ENCODE data around the gene CEACAM7. TPM values are rescaled to one million over a fixed set of nuclear protein-coding genes. Genes with fewer than 3 reads are reported as not detected.
A peak's percentile ranks its signal among the peaks of the same experiment; 100 is the strongest.
"Not testable (repeated sequence)": the region's sequence is repeated elsewhere in the genome, so short reads cannot be mapped to it uniquely, and the experiment has no call there.

CEACAM7 gene
- not detected for total RNA-seq

GRCh38 chr19:41688098-41688497 is at the start of gene CEACAM7:
TSS of gene CEACAM7 (minus strand) at chr19:41688270. CDS start at chr19:41688165, 105 bp downstream.
- DNase-seq (ENCODE audit: low spot score in 2 of 2) (no peak), FAIRE-seq (no peak)

GRCh38 chr19:41735071-41735600 is 47.1 kb upstream of the CEACAM7 start:
- FAIRE-seq (no peak), DNase-seq (ENCODE audit: low spot score in 2 of 2) (no peak)

- DNase-seq (ENCODE audit: low spot score in 2 of 2): no peak
- FAIRE-seq: no peak
Measured at GRCh38 chr19:41734585-41734984, 46.5 kb upstream of the CEACAM7 start.

GRCh38 chr19:41734156-41734555 is 46.1 kb upstream of the CEACAM7 start:
- DNase-seq (ENCODE audit: low spot score in 2 of 2) (no peak), FAIRE-seq (no peak)

- DNase-seq (ENCODE audit: low spot score in 2 of 2) (no peak), FAIRE-seq (no peak)
Measured at GRCh38 chr19:41726493-41726892, 38.4 kb upstream of the CEACAM7 start.

GRCh38 chr19:41720103-41720502 is 32.0 kb upstream of the CEACAM7 start:
- DNase-seq (ENCODE audit: low spot score in 2 of 2) (no peak), FAIRE-seq (no peak)

GRCh38 chr19:41718761-41719160 is 30.7 kb upstream of the CEACAM7 start:
- no peak for FAIRE-seq
- no peak for DNase-seq (ENCODE audit: low spot score in 2 of 2)

- no peak for FAIRE-seq
- DNase-seq (ENCODE audit: low spot score in 2 of 2): no peak
Measured at GRCh38 chr19:41714598-41714997, 26.5 kb upstream of the CEACAM7 start.

GRCh38 chr19:41711376-41712261 is 23.5 kb upstream of the CEACAM7 start:
- DNase-seq (ENCODE audit: low spot score in 2 of 2) (no peak), FAIRE-seq (no peak)

- FAIRE-seq: no peak
- DNase-seq (ENCODE audit: low spot score in 2 of 2): no peak
Measured at GRCh38 chr19:41709951-41710645, 22.0 kb upstream of the CEACAM7 start.

GRCh38 chr19:41709516-41709915 is 21.4 kb upstream of the CEACAM7 start:
- DNase-seq (ENCODE audit: low spot score in 2 of 2); FAIRE-seq: not testable (repeated sequence)

- FAIRE-seq (no peak), DNase-seq (ENCODE audit: low spot score in 2 of 2) (no peak)
Measured at GRCh38 chr19:41708481-41708880, 20.4 kb upstream of the CEACAM7 start, which contains the start of gene CEACAM5. TSS of gene CEACAM5 (plus strand) at chr19:41708626. CDS start at chr19:41708732, 106 bp downstream.

- FAIRE-seq: no peak
Measured at GRCh38 chr19:41707871-41708371, 19.9 kb upstream of the CEACAM7 start.

GRCh38 chr19:41707502-41707812 is 19.4 kb upstream of the CEACAM7 start:
- DNase-seq (ENCODE audit: low spot score in 2 of 2) (no peak), FAIRE-seq (no peak)

More at GRCh38 chr19:41707871-41708371, 19.9 kb upstream of the CEACAM7 start:
- no peak for DNase-seq (ENCODE audit: low spot score in 2 of 2)

- FAIRE-seq (no peak), DNase-seq (ENCODE audit: low spot score in 2 of 2) (peak in 1 of 2 donors; percentile 48)
Measured at GRCh38 chr19:41706741-41707501, 18.9 kb upstream of the CEACAM7 start.

- FAIRE-seq (no peak), DNase-seq (ENCODE audit: low spot score in 2 of 2) (no peak)
Measured at GRCh38 chr19:41705393-41706174, 17.5 kb upstream of the CEACAM7 start.

- DNase-seq (ENCODE audit: low spot score in 2 of 2): no peak
- FAIRE-seq: no peak
Measured at GRCh38 chr19:41703602-41704293, 15.7 kb upstream of the CEACAM7 start.

- DNase-seq (ENCODE audit: low spot score in 2 of 2) (no peak), FAIRE-seq (no peak)
Measured at GRCh38 chr19:41702171-41702651, 14.1 kb upstream of the CEACAM7 start.
